ENCODE results near the gene TPP2.

Gene TPP2

GRCh38 chr13:102596147-102597028, at the start of gene TPP2:
TPP2 (plus strand) TSS chr13:102596986; CDS start chr13:102597039, 53 bp downstream.
- peak; percentile 97 for DNase-seq

GRCh38 chr13:102548811-102549210, 48.0 kb upstream of the TPP2 start:
- DNase-seq = no peak

- no peak for DNase-seq
Observed at GRCh38 chr13:102550507-102550906, 46.3 kb upstream of the TPP2 start.

- DNase-seq = peak; percentile 35
Observed at GRCh38 chr13:102555914-102556553, 40.8 kb upstream of the TPP2 start.

GRCh38 chr13:102556806-102557205, 40.0 kb upstream of the TPP2 start:
- DNase-seq = no peak

GRCh38 chr13:102558029-102558428, 38.8 kb upstream of the TPP2 start:
- no peak for DNase-seq

GRCh38 chr13:102561933-102562332, 34.9 kb upstream of the TPP2 start:
- DNase-seq = no peak

- DNase-seq = no peak
Observed at GRCh38 chr13:102563267-102563666, 33.5 kb upstream of the TPP2 start.

GRCh38 chr13:102564564-102564963, 32.2 kb upstream of the TPP2 start:
- no peak for DNase-seq

GRCh38 chr13:102566513-102566912, 30.3 kb upstream of the TPP2 start:
- no peak for DNase-seq

- DNase-seq = no peak
Observed at GRCh38 chr13:102567857-102568256, 28.9 kb upstream of the TPP2 start.

- no peak for DNase-seq
Observed at GRCh38 chr13:102569488-102569887, 27.3 kb upstream of the TPP2 start.

- DNase-seq = no peak
Observed at GRCh38 chr13:102571075-102571474, 25.7 kb upstream of the TPP2 start.

- no peak for DNase-seq
Observed at GRCh38 chr13:102572323-102572722, 24.5 kb upstream of the TPP2 start.

GRCh38 chr13:102580552-102581169, 16.1 kb upstream of the TPP2 start:
- DNase-seq = peak; percentile 16

- no peak for DNase-seq
Observed at GRCh38 chr13:102582256-102582655, 14.5 kb upstream of the TPP2 start.

GRCh38 chr13:102584434-102584833, 12.4 kb upstream of the TPP2 start:
- DNase-seq = no peak

GRCh38 chr13:102586615-102587014, 10.2 kb upstream of the TPP2 start:
- no peak for DNase-seq

- no peak for DNase-seq
Observed at GRCh38 chr13:102587916-102588315, 8.9 kb upstream of the TPP2 start.

GRCh38 chr13:102589301-102589822, 7.4 kb upstream of the TPP2 start:
- DNase-seq = no peak

- peak; percentile 45 for DNase-seq
Observed at GRCh38 chr13:102591988-102592781, 4.6 kb upstream of the TPP2 start.

- DNase-seq = no peak
Observed at GRCh38 chr13:102593466-102593865, 3.3 kb upstream of the TPP2 start.
